GM18517 (cell line): Measurements from ENCODE around the gene ERF.

Experiments used
- ATAC-seq: cut with Tn5 transposase; IDR thresholded peaks from one replicate; pipeline ENCODE4 v1.9.1; 2021; ENCODE audit warnings: mild to moderate bottlenecking, moderate library complexity; ENCODE audit not compliant: unreplicated experiment

Gene ERF

DNA sequence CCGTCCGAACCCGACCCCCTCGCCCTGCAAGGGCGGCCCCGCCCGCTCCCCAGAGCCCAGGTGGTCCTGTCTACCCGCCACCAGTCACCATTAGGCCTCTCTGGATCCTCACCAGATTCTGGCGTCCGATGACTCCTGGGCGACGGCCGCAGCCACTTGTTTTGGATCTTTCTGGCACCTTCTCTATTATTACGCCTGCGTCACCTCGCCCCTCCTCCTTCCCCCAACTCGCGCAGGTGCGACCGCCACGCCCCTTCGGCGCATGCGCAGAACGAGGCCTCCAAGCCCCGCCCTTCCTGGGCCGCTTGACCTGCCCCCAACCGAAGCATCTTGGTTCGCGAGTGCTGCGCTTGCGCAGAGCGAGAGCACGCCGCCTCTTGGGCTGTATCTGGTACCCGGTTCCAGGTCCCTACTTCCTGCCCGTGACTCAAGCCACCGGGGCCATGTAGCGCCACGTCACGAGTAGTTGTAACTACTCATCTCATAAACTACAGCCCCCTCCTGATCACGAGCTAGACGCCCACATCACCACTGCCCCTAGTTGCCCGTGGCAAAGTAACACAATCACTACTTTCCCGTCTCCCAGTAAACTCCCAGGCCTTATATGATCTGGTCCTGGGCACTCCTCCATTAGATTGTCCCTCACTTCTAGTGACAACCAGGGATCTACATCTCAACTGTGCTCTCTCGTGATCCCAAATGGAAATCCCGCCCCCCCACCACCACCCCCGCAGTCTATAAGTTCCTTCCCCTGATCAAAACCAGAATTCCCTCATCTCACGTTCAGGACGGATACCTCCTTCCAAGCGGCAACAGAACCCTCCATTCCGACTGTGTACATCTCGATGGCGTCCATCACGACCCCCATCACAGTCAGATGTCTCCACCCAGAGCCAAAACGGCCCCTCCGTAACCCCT, 37.1 kb downstream of the ERF start, which contains the start of gene DEDD2:
DEDD2 (minus strand) TSS at position 158 of the 918 bp plus-strand sequence. CDS start 670 bp downstream, outside the sequence.
- ATAC-seq = peak; percentile 71

DNA sequence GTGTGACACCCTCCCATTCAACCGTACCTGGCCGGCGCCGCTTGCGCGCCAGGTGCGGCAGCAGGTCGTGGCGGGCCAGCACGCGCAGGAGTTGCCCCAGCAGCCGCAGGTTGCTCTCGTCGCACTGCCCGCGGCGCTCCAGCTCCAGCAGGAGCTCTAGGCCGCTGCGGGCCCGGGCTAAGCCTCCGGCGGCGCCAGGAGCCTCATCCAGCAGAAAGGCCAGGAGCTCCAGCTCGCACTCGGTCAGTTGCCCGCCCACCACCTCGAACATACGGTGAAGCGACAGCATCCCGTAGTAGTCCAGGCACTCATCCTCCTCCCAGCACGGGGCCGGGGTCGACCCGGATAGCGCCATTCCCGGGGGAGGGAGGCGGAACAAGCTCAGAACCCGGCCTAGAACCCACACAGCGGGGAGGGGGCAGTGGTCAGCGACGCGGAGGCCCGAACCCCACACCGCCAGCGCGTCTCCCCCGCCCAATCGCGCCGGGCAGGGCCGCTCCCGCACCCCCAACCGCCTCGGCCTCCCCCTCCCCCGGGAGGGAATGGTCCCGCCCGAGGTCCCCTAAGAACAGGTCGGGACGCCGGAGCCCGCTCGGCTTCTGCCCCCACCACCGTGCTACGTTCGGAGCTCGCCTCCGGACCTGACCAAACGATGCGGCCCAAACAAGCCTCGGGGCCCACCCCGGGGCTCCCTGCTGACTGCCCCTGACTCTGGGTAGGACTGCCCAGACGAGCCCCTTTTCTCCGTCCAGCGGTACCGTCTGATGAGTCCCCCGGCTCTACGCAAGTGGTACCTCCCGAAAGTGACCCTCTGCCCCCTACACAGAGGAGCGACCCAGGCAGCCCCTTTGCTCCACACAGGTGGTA, 38.0 kb downstream of the ERF start:
- no peak for ATAC-seq

DNA sequence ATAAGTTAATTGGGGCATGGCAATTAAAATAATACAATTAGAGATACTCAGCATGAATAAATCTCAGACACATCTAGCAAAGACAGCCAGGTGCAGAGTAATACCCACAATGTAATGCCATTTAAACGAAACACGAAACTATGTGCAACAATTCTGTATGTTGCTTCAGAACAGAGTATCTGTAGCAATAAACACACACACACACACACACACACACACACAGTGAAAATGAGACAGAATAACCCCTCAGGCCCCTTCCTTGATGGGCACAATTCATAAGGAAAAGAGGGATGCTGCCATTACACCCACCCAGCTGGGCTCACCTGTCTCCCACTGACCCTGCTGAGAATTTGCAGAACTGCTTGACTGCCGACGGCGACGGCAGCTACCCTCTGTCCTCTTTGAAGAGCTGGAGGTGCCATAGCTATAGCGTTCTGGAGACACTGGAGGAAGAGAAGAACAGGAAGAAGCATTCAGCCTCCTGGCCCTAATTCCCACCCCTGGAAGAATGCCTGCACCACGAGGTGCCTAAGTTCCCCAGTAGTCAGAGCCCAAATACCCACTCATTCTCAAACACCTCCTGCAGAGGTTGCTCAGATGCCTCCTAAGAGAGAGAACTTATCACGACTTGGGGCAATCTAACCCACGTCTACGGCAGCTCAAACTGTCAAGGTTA, 40.0 kb downstream of the ERF start:
- no peak for ATAC-seq

DNA sequence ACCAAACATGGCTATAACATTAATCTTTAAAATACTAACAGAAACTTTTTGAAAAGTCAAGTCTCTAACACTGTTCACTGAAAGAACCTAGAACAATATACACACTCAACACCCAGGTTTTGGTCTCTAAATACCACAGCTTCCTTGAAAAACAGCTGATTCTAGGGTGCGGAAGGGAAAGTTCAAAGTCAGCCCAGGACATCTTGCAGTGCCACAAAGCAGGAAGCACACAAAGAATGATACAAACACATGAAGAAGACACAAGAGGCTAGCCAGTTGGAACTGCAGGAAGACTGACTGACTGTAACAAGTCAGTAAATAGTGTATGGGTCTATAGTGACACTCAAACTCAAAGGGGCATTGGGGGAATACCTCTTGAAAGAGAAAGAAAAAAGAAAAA, 42.0 kb downstream of the ERF start:
- no peak for ATAC-seq

DNA sequence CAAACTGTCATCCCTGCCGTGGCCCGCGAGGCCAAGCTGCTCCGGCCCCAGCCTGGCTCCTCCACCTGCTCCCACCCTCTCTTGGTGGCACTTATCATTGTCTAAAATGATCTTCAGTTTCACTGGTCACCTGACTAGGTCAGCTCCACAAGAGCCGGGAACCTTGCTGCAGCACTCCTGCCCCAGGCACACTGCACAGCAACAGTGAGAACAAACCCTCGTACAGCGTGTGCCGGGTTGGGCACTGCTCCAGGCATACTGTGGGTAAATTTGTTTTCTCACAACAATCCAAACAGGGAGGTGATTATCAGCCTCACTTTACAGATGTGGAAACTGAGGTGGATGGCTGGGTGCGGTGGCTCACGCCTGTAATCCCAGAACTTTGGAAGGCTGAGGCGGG, 46.3 kb downstream of the ERF start:
- no peak for ATAC-seq

DNA sequence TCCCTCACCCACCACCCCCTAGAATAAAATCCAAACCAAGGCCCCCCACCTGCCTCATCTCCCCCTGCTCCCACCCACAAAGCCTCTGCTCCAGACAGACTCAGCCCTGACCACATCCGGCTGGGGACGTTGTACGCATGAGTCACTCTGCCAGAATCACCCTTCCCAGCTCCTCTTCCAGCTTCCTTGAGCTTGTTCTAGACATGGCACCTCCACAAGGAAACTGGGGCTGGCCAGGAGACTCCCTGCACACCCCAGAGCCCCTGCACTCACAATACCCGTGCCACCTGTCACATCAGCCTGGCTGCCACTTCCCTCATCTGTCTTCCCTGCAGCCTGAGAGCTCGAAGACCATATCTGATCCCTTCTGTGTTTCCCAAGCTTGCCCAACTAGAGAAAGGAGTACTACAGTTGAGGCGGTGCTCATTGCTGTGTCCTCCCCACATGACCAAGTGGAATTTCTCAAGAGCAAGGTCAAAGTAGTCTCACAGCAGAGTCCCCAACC, 47.1 kb downstream of the ERF start:
- no peak for ATAC-seq

DNA sequence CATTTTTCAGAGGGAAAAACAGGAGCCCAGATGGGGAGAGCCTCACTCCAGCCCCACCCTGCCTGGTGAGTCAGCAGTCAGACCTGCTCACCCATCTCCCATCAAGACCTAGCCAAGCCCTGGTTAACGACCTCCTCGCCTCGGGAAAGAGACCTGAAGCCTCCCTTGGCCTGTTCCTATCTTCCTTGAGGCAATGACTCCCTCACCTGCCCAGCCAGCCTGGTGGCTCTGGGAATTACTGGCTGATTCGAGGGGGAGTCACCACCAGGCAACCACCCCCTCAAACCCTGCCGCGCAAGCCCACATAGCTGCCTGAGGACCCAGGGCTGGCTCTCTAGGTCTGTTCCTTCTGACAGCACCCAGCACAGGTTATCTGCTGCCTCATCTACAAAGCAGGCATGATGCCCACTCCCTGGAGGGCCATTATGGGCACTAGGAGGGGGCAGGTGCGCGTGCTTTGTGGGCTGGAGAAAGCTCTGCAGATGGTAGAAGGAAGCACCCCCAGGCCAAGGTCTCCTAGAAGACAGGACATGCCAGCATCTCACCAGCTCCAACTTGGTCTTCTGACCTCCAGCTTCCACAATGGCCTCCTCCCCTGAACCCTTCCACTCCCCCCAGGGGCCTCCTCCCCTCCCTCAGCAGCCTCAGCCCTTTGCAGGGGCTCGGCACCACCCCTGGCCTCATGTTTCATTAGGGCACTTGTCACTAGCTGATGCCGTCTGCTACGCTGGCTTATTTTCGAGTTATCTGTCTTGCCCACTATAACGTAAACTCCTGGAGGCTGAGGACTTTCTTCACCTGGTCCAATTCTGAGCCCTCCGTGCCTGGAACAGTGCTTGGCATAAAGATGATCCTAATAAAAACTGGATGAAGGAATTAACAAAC, 47.8 kb downstream of the ERF start:
- ATAC-seq = no peak

DNA sequence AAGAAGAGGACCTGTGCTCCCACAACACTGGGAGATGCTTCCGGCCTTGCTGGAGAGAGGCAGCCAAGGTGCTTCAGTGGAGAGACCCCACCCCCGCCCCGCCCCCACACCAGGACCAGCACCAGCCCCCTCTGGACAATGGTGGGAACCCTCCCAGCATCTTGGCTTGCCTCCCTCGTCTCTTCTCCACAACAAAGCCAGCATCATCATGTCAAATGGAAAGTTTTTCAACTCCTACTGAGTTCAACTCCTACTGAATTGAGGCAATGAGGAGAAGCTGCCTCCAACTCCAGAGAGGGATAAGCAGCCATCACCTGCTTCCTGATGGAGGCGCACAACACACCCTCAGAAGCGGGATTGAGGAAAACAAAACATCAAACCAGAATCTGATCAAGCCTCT, 50.3 kb downstream of the ERF start:
- ATAC-seq = no peak

DNA sequence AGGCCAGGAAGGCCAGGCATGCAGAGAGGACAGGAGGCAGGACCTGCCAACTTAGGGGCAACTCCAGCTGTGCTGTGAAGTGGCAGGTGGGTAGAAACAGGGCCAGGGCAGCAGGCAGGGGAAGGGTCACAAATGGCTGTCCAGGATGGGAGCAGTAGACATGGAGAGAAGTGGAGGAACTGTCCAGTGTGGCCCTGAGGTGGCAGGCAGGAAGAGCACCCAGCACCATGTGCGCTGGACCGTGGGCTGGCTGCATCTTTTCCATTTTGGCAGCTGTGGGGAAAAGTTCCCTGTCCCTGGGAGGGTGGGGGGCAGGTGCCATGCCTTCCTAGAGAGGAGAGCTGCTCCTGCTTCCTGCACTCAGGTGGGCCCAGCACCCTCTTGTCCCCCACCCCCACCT, 51.2 kb downstream of the ERF start:
- ATAC-seq = no peak

DNA sequence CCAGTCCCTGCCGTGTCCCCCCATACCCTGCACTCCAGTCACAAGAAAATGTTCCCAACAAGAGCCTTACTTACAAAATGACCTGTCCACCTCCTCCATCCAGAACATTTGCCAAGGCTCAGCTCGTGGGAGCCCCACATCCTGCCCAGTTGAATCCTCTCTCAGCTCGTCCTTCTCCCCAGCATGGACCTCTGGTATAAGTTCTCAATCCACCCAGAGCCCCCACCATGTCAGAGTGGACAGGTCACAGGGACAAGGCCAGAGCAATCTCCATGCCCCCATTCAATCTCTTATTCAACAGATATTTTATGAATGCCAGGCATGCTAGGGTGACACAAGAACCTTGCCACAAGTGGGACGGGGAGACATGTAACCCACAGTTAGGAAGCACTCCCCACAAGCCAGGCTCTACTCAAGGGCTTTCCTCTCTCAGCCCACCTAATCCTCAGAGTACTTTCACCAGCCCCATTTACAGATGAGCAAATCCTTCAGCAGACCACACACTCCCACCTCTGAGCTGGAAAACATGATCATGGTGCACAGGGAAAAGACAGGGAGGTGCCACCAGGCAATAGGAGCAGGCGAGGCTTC, 52.5 kb downstream of the ERF start:
- no peak for ATAC-seq

DNA sequence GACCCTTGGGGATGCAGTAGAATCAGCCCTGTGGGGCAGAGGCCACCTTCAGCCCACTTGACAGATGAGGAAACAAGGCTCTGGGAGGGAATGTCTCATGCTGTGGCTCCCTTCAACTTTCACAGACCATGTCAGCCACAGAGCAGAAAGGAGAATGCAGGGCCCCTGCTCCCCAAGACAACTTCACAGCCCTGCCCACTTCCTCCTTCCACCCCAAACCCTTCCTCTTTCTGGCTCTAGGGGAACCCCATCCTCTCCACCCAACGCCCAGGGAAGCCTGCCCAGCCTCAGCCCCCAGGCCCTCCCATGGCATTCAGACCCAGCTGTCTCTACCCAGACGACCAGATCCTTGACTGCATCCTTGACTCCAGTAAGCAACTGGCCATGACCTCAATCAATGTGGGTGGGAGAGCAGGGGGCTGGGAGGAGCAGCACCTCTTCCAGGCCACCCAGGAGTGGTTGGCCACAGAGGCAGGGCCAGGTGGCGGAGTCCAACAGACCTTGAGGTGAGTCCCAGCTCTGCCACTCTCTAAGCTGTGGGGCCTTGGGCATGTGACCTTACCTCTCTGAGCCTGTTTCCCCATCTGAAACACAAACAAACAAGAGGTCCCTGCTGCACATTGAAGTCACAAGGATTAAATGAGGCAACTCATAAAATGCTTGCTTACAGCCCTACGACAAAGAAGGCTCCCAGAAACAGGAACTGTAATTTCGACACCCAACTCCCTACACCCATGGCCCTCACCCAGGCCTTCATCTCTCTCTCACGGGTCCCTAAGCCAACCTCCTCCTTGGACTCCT, 53.2 kb downstream of the ERF start:
- ATAC-seq = no peak

DNA sequence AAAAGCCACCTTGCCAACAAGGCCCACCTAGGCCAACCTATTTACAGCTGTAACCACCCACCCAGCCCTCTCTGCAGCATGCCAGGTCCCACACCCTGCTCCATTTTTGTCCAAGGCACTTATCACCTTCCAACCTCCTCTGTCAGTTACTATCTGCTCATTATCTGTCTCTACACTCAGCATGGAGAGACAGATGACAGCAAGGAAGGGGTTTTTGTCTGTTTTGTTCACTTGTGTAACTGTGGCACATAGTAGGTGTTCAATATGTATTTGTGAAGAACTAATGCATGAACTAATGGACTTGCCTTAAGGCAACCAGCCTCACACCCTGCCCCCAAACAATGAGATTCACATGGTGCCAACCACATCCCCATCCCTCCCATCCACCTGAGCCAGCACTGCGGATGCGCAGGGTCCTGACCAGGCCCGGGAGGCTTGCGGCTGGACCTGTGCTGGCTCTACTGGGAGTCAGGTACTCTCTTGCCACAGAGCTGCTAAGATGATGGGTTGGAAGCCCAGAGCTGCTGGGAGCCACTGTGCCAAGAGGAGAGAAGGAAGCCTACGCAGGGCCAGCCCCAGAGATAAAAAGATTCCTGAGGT, 54.7 kb downstream of the ERF start:
- no peak for ATAC-seq

DNA sequence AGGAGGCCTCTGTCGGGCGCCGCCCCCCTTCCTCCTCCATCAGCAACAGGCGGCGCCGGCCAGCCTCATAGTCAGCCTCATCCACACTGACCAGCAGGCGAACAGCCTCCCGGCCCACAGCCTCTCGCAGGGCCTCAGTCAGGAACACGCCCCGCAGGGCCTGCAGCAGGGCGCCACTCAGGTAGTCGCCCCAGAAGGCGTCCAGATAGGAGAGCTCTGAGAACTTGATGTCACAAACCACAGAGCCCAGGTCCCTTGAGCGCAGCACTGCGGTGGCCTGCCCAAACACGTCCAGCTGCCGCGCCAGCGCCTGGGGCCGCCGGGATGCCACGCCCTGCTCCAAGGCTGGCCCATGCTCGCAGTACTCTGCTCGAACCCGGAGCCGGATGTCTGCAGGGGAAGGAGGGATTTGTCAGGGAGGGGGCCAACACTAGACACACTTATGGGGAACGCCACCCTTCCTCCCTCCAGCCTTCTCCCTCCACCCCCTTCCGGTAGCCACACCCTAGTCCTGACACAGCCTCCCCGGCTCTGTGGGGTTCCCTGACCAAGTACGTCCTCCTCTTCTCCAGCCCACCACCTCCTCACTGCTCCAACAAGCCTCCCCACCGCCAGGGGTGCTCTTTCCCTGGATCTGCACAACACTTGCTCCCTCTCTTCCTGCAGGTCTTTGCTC, 55.4 kb downstream of the ERF start:
- peak; percentile 46 for ATAC-seq

DNA sequence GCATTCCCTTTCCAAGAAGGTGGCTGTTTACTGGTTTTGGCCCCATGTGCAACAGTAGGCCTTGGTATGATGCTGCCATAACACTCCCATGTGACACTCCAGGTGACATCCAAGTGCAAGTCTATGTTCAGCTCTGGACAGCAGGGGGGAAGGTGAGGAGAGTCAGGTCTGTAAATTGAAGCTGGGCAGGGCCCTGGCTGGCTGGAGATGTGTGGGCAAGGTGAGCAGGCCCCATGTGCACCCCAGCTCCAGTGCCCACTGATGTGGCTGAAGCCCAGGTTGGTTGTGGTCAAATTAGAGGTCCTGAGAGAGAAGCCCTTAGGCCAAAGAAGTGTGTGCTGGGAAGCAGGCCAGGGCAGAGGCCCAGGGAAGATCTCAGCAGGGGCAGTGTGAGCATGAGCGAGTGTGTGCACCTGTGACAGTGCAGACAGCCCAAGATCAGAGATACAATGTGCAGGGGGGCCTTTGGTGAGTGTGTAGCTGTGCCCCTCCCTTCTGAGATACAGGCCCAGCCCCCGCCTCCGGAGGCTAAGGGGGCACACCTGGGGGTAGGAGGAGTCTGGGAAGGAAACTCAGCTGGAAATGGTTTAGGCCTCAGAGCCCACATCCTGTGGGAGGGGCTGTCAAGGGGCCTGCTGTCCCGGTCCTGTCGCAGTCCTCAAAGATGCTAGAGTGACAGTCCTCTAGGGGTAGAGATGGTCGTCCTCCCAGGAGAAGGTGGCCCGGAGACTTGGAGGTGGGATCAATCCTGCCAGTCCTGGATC, 56.1 kb downstream of the ERF start:
- ATAC-seq = peak; percentile 37
